Cardiac muscle cell (in vitro differentiated cells and primary cell): Measurements from ENCODE around the gene RGS7. TPM values are rescaled to one million over a fixed set of nuclear protein-coding genes. Genes with fewer than 3 reads are reported as not detected.
A peak's percentile ranks its signal among the peaks of the same experiment; 100 is the strongest.

Experiments
- DNase-seq, 2 donors: peaks; one replicate each; pipeline versions ENCODE4 v3.0.0 to v3.0.0-alpha.2; 2010 to 2017; ENCODE audit warnings: low read depth in 1 of 2, low spot score in 1 of 2
- H3K27ac ChIP-seq: fragments of 200-600 bp; sonication (generic); 2 replicates; pipeline ENCODE4 v1.5.1; 2016
- H3K27me3 ChIP-seq: fragments of 200-600 bp; sonication (generic); 2 replicates; pipeline ENCODE4 v1.6.0; 2016; ENCODE audit warnings: control low read depth
- H3K36me3 ChIP-seq: fragments of 200-600 bp; sonication (generic); 2 replicates; pipeline ENCODE4 v1.5.1; 2016; ENCODE audit warnings: control low read depth
- H3K4me1 ChIP-seq: fragments of 200-600 bp; sonication (generic); 2 replicates; pipeline ENCODE4 v1.8.1; 2017; ENCODE audit warnings: low read depth, mild to moderate bottlenecking, mixed run types
- H3K4me3 ChIP-seq: fragments of 200-600 bp; sonication (generic); 2 replicates; pipeline ENCODE4 v1.5.1; 2016; ENCODE audit warnings: mild to moderate bottlenecking
- H3K9me3 ChIP-seq: fragments of 200-600 bp; sonication (generic); 2 replicates; pipeline ENCODE4 v1.5.1; 2017; ENCODE audit warnings: low read depth, mild to moderate bottlenecking, control low read depth
- CTCF ChIP-seq: IDR thresholded peaks from 2 replicates; pipeline ENCODE4 v1.5.1; 2012; ENCODE audit warnings: low read depth, mild to moderate bottlenecking, low read length
- polyA plus RNA-seq: library from polyadenylated mRNA; unstranded; fragments of >200 nt; fragmentation: Nextera tagmentation; extraction: Ambion mirVana; gene quantifications from 2 replicates; pipeline ENCODE4 v1.2.1, GENCODE V29; 2016
- total RNA-seq: library from RNA; depleted of rRNA; stranded (reverse); fragments of >200 nt; gene quantifications from 2 replicates; pipeline ENCODE4 v1.2.3, GENCODE V29; 2016

Gene RGS7
- total and polyA plus RNA-seq, 2 experiments from 2014 or later, result not detected

DNA sequence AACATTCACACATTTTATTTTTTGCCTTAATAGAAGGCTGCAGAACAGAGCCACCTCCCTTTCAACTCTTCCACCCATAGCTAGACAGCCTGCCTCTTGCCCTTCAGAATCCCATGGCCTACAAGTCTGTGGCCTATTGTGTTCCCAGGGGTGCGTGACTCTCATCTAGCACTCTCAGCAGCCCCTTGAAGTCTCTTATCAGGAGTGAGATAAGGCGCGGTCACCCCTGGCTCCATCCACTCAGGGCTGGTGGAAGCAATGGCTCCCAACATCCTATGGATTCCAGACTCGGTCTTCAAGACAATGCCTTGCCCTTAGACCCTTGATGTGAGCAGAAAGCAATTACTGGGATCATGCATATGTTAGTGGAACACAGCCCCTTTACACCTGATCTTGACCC lies 480.9 kb downstream of the RGS7 start:
- Histone ChIP-seq H3K27ac (no peak overlapping the region), H3K4me1 (no peaks in the 10 kb centered on the region), H3K9me3 (no peaks in the 10 kb centered on the region), H3K36me3 (no peaks in the 10 kb centered on the region), H3K27me3 (no peaks in the 10 kb centered on the region), H3K4me3 (no peak overlapping the region)
- no peak for DNase-seq
- no peak for TF ChIP-seq CTCF

DNA sequence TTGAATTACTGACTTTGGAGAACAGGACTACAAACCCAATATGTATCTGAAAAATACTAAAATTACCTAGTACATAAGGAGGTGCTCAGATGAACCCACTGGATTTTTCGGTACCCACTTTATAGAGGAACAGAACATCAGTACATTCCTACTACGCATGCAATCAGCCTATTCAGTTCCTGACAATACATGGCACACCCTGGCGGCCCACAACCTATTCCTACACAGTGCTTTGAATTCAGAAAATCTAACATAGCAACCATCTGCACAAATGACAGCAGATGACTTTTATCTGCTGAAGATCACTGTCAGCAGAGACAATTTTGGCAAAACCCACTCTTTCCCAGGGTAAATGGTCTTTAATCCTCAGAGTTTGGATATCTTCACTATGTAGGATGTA lies 487.9 kb downstream of the RGS7 start:
- Histone ChIP-seq H3K27me3 (no peaks in the 10 kb centered on the region), H3K36me3 (no peaks in the 10 kb centered on the region), H3K27ac (no peak overlapping the region), H3K4me3 (no peak overlapping the region), H3K9me3 (no peaks in the 10 kb centered on the region), H3K4me1 (no peaks in the 10 kb centered on the region)
- TF ChIP-seq CTCF, result no peak
- DNase-seq, result no peak

GRCh38 chr1:240866724-240867123 lies 490.3 kb downstream of the RGS7 start:
- no peak for DNase-seq
- H3K27me3 ChIP-seq, result no peaks in the 10 kb centered on the region
- no peak for TF ChIP-seq CTCF
- no peaks in the 10 kb centered on the region for H3K4me1 ChIP-seq
- no peak overlapping the region for H3K27ac ChIP-seq
- no peaks in the 10 kb centered on the region for H3K36me3 ChIP-seq
- H3K4me3 ChIP-seq, result no peak overlapping the region
- H3K9me3 ChIP-seq, result no peaks in the 10 kb centered on the region

DNA sequence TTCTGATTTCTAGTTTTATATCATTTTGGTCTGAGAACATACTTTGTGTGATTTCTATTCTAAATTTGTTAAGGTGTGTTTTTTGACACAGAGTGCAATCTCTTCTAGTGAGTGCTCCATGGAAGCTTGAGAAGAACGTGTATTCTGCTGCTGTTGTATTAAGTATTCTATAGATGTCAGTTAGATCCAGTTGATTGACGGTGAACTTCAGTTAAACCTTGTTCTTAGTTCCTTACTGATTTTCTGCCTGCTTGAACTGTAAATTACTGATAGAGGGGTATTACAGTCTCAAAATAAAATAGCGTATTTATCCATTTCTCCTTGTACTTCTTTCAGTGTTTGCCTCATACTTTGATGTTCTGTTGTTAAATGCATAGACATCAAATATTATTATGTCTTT lies 497.0 kb downstream of the RGS7 start:
- Histone ChIP-seq H3K36me3 (no peaks in the 10 kb centered on the region), H3K4me3 (no peak overlapping the region), H3K27ac (no peak overlapping the region), H3K27me3 (no peaks in the 10 kb centered on the region), H3K4me1 (no peaks in the 10 kb centered on the region), H3K9me3 (no peaks in the 10 kb centered on the region)
- DNase-seq, result no peak
- TF ChIP-seq CTCF, result no peak

DNA sequence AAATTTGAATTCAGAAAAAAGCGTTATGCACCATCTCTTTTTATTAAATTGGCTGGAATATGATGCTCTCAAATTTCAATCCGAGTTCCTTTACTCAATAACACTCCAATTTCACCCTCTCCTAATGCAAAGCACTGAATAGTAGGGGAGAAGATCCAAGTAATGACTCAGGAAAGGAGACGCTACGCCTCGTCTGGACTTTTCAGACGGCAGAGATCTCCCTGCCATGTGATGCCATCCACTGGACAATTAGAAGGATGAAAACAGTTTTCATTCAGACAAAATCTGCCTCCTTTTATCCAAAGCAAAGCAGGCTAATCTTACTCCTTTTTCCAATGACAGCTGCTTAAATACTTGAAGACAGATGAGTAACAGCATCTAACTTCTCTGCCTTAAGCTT lies 502.6 kb downstream of the RGS7 start:
- H3K27me3 ChIP-seq, result no peaks in the 10 kb centered on the region
- H3K36me3 ChIP-seq, result no peaks in the 10 kb centered on the region
- no peak overlapping the region for H3K4me3 ChIP-seq
- no peak overlapping the region for H3K27ac ChIP-seq
- H3K4me1 ChIP-seq, result no peaks in the 10 kb centered on the region
- peak in 1 of 2 donors; percentile 11 for DNase-seq
- no peak for TF ChIP-seq CTCF
- H3K9me3 ChIP-seq, result no peaks in the 10 kb centered on the region

DNA sequence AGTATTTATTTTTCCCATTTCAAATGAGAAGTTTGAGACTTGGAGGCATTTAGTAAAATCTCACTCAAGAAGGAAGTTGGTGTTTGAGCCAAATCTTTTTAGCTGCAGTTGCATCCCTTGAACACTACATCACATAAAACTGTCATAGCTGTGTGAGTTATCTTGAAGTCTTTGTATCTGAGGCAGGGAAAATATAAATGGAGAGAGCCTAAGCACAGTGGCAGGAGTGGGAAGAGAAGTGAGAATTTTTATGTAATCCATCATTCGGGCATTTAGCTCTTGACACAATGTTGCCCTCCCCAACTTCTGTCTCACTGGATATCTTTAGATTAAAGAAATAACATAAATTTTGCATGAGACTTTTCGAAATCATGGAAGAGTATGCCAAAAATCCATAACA lies 509.7 kb downstream of the RGS7 start:
- TF ChIP-seq CTCF, result no peak
- H3K9me3 ChIP-seq, result no peaks in the 10 kb centered on the region
- no peaks in the 10 kb centered on the region for H3K4me1 ChIP-seq
- no peak overlapping the region for H3K4me3 ChIP-seq
- H3K27me3 ChIP-seq, result no peaks in the 10 kb centered on the region
- no peak for DNase-seq
- H3K27ac ChIP-seq, result no peak overlapping the region
- no peaks in the 10 kb centered on the region for H3K36me3 ChIP-seq
